HG02938 (cell line): ENCODE measurements around the gene ARFGEF2.

Source experiments
- ATAC-seq: cut with Tn5 transposase; IDR thresholded peaks from one replicate; pipeline ENCODE4 v1.9.1; 2021; ENCODE audit warnings: mild to moderate bottlenecking, moderate library complexity; ENCODE audit not compliant: unreplicated experiment

The ARFGEF2 gene

GRCh38 chr20:48898896-48899530, 22.5 kb upstream of the ARFGEF2 start:
- no peak for ATAC-seq

DNA sequence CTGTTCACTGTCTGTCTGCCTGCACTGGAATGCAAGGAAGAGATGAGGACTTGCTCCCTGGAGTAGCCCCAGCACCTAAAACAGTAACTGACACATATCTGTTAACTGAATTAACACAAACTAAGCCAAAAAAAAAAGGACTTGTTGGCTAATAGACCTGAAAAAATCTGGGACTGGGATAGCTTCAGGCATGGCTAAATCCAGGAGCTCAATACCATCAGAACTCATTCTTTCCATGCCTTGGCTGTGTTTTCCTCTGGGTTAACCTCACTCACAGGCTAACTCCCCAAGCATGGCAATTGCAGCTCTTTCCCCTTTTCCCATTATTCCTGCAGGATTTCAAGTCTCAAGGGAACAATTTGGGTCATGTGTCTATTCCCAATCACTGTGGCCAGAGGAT, 21.6 kb upstream of the ARFGEF2 start:
- ATAC-seq, result no peak

DNA sequence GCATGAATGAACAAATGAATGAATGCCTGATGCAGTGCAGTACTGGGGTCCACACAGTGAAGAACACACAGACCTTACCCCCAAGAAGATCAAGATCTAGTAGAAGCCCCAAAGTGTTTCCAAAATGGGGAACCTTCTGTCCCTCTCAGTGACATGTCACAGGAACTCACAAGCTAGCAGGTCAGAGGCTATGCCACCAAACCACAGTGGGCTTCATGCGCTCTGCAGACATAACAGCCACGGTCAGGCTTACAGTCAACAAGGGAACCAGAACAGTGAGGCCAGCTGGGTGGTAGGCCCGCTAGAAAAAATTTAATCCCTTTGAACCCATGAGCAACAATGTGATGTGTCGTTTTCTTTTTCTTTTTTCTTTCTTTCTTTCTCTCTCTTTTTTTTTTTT, 20.2 kb upstream of the ARFGEF2 start:
- ATAC-seq, result no peak

- ATAC-seq, result no peak
These were observed 17.8 kb upstream of the ARFGEF2 start for GRCh38 chr20:48903705-48904104.

DNA sequence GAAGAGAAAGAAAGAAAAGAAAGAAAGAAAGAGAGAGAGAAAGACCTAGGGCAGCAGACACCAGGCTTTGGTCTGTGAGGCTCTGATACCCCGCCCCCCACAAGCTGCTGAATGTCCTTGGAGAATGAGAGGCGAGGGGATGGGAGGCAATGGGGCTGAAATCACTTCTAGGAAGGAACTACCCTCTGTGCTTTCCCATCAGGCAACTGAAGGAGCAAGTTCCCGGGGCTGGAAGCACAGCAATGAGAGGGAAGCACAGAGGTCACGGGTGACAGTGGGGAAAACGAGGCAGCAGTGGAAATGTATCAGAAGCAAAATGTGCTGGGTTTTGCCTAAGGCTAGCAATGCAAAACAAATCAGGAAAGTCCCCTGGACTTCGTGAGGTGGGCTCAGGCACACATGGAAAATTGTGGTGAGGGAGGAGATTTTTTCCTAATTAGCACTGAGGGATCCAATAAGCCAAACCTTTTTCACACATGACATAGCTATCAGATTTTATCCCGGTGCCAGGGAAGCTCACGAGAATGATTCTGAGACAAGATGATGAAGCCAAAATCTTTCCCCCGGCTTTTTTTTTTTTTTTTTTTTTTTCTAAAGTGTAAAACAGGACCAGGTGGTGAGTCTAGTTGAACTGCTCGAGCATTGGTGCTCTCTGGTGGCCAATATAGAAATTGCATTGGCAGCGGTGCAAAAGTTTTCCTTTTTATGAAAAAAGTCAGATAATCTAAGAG, 16.8 kb upstream of the ARFGEF2 start:
- ATAC-seq, result no peak

- no peak for ATAC-seq
These were observed 16.2 kb upstream of the ARFGEF2 start for GRCh38 chr20:48905297-48905647.

DNA sequence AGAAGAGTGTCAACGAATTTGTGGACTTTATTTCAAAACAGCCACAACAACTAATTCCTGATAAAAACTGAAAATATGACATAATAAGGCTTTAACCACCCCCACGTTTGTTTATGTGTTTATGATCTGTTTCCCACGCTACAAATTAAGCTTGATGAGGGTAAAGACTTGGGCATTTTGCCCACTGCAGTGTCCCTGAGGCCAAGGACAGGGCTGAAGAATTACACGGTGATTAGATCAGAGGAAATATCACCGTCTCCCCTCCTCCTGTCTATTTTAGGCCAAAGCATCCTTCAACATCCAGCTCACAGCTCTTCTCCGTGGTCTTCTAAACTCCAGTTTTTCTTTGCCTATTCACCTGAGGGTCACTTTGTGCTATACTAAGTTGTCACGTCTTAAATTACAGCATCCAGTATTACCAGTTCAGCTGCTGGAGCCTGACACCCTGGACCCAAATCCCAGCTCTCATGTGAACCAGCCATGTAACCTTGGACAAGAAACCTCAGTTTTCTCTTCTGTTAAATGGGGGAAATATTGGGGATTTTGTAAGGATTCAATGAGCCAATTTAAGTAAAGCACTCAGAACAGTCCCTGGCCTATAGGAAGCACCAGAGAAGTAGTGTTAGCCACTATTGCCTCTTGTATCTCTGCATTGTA, 15.2 kb upstream of the ARFGEF2 start:
- ATAC-seq, result no peak

- no peak for ATAC-seq
These were observed 12.7 kb upstream of the ARFGEF2 start for GRCh38 chr20:48908656-48909319.

DNA sequence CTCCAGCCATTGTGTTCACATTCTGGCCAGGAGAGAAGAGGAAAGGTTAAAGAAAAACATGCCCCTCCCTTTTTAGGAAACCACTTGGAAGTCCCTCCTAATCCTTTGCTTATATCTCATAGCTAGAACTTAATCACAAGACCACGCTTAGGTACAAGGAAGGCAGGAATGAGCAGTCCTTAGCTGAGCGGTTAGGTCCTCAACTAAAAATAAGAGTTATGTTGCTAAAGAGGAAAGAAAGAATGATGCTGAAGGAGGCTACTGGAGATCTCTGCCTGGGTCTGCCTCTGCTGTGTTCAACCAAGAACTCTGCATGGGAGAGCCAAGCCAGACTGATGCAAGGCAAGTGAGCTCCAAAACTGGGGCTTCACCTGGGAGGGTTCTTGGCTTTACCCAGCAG, 11.6 kb upstream of the ARFGEF2 start:
- ATAC-seq, result no peak

GRCh38 chr20:48910347-48910781, 11.1 kb upstream of the ARFGEF2 start:
- ATAC-seq, result no peak

GRCh38 chr20:48912065-48912464, 9.4 kb upstream of the ARFGEF2 start:
- ATAC-seq, result peak; percentile 70

- no peak for ATAC-seq
These were observed 4.8 kb upstream of the ARFGEF2 start for GRCh38 chr20:48916699-48917098.

- ATAC-seq, result no peak
These were observed 2.1 kb upstream of the ARFGEF2 start for GRCh38 chr20:48919336-48919881.

DNA sequence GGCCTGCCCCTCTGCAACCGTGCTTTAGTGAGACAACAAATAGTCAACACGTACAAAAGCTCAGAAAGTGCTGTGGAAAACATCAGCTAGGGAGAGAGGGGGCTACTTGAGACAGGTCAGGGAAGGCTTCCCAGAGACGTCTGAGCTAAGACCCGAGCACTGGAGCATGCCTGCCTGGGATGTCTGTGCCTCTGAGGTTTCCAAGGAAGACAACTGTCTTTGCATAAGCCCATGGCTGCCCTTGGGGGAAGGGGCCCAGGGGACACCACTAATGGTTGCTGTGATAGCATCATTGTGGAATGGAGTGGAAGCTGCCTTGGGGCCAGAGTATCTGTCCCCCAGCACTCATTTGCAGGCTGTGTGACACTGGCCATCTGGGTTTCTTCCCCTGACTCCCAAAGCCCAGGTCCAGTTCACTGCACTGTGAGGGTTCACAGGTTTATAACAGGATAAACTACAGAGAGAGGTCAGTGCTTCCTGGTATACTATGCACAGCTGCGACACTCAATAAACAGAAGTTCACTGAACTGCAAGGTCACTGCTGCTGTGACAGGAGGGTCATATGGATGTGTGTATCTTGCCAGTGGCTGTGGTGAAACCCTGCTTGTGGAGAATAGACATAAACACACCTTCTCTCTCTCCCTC, 1.5 kb upstream of the ARFGEF2 start:
- no peak for ATAC-seq

DNA sequence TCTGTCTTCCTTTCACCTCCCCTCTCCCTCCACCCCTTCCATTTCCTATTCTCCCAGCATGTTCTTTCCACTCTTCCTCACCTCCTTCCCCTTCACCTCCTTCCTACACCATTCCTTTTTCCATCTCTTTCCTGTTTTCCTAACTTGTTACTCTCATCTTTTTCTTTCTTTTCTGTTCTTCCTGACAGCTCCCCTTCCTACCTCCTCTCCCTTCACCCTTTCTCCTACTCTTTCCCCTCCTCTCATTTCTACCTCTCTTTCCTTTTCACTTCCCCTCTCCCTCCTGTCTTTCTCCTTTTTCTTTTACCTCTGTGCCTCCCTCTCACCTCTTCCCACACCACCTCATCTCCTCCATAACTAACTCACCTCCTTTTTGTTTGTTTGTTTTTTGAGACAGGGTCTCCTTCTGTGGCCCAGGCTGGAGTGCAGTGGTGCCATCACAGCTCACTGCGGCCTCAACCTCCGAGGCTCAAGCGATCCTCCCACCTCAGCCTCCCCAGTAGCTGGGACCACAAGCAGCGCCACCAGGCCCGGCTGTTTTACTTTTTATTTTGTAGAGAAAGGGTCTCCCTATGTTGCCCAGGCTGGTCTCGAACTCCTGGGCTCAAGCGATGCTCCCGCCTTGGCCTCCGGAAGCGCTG, 864 bp upstream of the ARFGEF2 start:
- no peak for ATAC-seq

DNA sequence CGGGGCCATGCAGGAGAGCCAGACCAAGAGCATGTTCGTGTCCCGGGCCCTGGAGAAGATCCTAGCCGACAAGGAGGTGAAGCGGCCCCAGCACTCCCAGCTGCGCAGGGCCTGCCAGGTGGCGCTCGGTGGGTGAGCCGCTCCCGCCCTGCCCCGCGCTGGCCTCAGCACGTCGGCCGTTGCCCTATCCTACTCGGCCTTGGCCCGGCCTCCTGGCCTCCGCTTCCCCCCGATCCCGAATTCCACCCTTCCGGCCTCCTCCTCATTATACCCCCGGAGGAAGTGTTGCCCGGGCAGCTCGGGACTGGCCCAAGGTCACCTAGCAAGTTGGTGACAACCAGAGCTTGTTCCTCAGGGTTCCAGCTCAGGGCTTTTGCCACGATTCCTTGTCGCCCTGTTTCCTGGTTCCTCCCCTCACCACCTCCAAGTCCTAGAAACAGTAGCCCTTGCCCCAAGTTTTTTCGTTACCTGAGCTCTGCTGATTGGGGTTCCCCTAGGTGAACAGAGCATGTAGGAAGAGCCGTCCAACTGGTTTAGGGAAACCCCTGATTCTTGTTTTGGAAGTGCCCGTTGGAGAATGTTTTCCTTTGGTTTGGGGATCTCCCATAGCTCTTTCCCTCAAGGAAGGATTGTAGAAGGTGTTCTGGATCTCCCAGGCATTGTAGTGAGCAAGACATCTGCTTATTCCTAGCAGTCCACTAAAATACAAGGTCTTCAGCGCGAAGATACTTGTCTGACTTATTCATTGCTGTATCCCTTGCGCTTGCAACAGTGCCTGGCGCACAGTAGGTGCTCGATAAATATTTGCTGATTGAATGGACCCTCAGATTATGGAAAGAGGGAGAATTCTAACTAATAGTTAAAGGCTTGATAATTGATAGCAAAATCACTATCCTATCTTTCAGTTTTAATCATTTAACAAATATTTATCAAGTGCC, 641 bp downstream of the ARFGEF2 start:
- ATAC-seq, result peak; percentile 37

GRCh38 chr20:48923149-48923718, 1.7 kb downstream of the ARFGEF2 start:
- ATAC-seq, result no peak

DNA sequence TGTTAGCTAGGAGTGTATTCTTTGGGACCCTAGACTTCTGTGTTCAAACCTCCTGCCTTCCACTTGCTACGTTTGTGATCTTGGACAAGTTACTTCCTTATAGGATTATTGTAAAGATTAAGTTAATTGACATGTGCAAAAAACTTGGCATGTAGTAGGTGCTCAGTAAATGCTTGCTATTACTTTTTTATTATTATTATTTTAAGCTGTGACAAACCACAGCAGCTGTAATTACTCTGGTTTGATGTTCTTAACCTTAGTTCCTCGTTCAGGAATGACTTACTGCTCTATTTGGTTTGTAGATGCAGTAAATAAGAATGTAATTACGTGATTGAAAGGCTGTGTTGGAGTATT, 3.2 kb downstream of the ARFGEF2 start:
- ATAC-seq, result no peak

DNA sequence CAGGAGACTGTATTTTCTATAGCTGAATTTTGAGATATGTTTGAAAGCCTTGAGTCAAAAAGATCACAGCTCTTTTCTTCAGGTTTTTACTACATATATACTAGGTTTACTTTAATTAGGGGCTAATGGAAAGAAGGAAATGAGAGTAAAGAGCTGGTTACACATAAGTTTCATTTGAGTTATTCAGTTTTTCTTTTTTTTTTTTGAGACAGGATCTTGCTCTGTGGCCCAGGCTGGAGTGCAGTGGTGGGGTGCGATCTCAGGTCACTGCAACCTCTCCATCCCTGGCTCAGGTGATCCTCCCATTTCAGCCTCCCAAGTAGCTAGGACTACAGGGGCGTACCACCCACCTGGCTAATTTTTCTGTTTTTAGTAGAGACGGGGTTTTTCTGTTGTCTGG, 4.8 kb downstream of the ARFGEF2 start:
- ATAC-seq, result no peak
